Muscle of leg (tissue), 11 donors: ENCODE data around the gene TMEM141. TPM values are rescaled to one million over a fixed set of nuclear protein-coding genes. Genes with fewer than 3 reads are reported as not detected.

Source experiments
- DNase-seq: peaks from one replicate; pipeline ENCODE4 v3.0.0; 2013
- H3K27ac ChIP-seq: one replicate; pipeline ENCODE4 v1.5.1; 2013; ENCODE audit warnings: mild to moderate bottlenecking, low read length, control low read depth
- H3K27me3 ChIP-seq: one replicate; pipeline ENCODE4 v1.6.1; 2013; ENCODE audit warnings: low read length; ENCODE audit not compliant: control insufficient read depth, insufficient read depth
- H3K36me3 ChIP-seq: one replicate; pipeline ENCODE4 v1.6.1; 2013; ENCODE audit warnings: low read length; ENCODE audit not compliant: control insufficient read depth, insufficient read depth
- H3K4me1 ChIP-seq: one replicate; pipeline ENCODE4 v1.6.1; 2013; ENCODE audit warnings: low read length; ENCODE audit not compliant: control insufficient read depth, insufficient read depth
- H3K4me3 ChIP-seq: one replicate; pipeline ENCODE4 v1.5.1; 2013; ENCODE audit warnings: low read length, control low read depth
- H3K9me3 ChIP-seq: replicated peaks from 2 replicates; pipeline ENCODE4 v1.6.1; 2013; ENCODE audit warnings: low read depth, low read length; ENCODE audit not compliant: control insufficient read depth
- WGBS: methylation state at CpG from one replicate; pipeline ENCODE4 v1.1.5; 2013; ENCODE audit warnings: missing lambda C conversion rate; ENCODE audit not compliant: insufficient coverage; 5-methylcytosine and 5-hydroxymethylcytosine counted together
- polyA plus RNA-seq, 8 donors: library from polyadenylated mRNA; unstranded; fragments of 120-200 nt; gene quantifications; one replicate each; pipeline versions ENCODE4 v1.2.1 to v1.2.3, GENCODE V29; 2013; ENCODE audit warnings: inconsistent platforms in 1 of 8, low replicate concordance in 1 of 8; ENCODE audit not compliant: insufficient read length in 8 of 8, insufficient read depth in 1 of 8
- total RNA-seq: library from RNA; stranded (reverse); fragments of 120-200 nt; gene quantifications from one replicate; pipeline ENCODE4 v1.2.4, GENCODE V29; 2013

The TMEM141 gene
- total and polyA plus RNA-seq, 9 donors: 34.2 to 53.2 (median 44.3) TPM

DNA sequence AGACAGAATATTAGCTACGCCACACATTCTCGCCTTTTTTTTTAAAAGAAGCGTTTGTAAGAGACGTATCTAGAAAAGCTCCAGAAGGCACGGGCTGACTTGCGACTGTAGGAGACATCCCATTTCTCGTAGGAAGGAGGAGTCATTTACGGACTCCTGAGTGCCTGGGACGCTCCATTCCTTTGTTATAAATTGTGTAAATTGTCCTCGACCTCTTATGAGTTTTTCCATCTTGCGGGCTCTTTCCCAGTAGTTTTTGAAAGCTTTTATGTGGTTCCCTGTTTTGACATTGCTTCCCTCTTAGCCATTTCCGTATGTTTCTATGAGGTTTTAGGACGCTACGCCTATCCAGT is 17.6 kb downstream of the TMEM141 start:
- peaks cover 17% of the 10 kb centered on the region for H3K36me3 ChIP-seq
- peaks cover 33% of the 10 kb centered on the region for H3K4me1 ChIP-seq
- DNase-seq: peak; percentile 27
- H3K4me3 ChIP-seq: peak overlapping the region; percentile 71
- no peak overlapping the region for H3K27ac ChIP-seq
- H3K27me3 ChIP-seq: no peaks in the 10 kb centered on the region
- no peaks in the 10 kb centered on the region for H3K9me3 ChIP-seq
- WGBS: 3% methylated on average over 8 of the region's 14 CpGs

DNA sequence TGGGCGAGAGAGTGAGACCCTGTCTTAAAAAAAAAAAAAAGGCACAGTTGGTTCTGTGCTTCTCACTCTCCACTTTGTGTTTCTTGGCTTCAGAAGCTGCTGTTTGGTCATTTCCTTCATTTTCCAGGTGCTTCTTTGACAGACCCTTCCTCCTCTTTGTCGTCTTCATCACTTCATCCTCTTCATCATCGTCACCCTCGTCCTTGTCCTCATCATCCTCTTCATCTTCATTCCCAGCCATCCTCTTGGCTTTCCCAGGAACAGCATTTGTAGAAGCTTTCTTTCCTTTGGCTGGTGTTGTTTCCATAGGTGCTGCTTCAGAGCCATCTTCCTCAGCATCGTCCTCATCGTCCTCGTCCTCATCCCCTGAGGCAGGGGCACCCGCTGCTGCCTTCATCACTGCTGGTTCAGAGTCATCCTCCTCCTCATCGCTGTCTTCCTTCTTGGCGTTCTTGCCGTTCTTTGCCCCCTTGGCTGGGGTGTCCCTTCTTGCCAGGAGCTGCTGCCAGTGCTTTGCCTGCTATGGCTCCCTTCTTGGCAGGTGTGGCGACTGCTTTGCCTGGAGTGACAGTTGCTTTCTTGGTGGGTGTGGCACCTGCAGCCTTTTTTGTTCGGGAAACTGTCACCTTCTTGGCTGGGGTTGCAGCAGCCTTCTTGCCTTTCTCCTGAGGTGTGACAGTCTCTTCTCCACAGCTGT is 23.7 kb downstream of the TMEM141 start:
- no peaks in the 10 kb centered on the region for H3K4me1 ChIP-seq
- no peak overlapping the region for H3K4me3 ChIP-seq
- H3K27me3 ChIP-seq: no peaks in the 10 kb centered on the region
- H3K36me3 ChIP-seq: peaks cover 31% of the 10 kb centered on the region
- 96% methylated on average over 13 of the region's 13 CpGs for WGBS
- no peak for DNase-seq
- no peak overlapping the region for H3K27ac ChIP-seq
- no peaks in the 10 kb centered on the region for H3K9me3 ChIP-seq

DNA sequence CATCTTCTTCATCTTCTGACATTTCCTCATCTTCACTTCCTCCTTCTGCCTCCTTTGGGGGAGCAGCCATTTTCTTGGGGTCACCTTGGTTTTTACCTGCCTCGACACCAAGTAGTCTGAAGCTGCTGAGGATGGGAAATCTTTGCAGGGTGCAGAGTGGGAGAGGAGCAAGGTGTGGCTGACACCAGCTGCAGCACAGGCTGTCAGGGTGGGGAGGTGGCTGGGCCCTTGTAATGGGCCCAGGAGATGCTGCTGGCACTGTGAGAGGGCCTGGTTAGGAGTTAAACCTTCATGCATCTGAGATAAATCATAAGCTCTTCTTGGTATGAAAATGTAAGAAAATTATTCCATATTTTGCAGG is 24.3 kb downstream of the TMEM141 start:
- H3K9me3 ChIP-seq: no peaks in the 10 kb centered on the region
- WGBS: no CpG with 5 or more reads among the region's 1 CpG
- H3K27ac ChIP-seq: no peak overlapping the region
- H3K27me3 ChIP-seq: no peaks in the 10 kb centered on the region
- H3K4me3 ChIP-seq: no peak overlapping the region
- H3K4me1 ChIP-seq: no peaks in the 10 kb centered on the region
- H3K36me3 ChIP-seq: peaks cover 28% of the 10 kb centered on the region
- no peak for DNase-seq

DNA sequence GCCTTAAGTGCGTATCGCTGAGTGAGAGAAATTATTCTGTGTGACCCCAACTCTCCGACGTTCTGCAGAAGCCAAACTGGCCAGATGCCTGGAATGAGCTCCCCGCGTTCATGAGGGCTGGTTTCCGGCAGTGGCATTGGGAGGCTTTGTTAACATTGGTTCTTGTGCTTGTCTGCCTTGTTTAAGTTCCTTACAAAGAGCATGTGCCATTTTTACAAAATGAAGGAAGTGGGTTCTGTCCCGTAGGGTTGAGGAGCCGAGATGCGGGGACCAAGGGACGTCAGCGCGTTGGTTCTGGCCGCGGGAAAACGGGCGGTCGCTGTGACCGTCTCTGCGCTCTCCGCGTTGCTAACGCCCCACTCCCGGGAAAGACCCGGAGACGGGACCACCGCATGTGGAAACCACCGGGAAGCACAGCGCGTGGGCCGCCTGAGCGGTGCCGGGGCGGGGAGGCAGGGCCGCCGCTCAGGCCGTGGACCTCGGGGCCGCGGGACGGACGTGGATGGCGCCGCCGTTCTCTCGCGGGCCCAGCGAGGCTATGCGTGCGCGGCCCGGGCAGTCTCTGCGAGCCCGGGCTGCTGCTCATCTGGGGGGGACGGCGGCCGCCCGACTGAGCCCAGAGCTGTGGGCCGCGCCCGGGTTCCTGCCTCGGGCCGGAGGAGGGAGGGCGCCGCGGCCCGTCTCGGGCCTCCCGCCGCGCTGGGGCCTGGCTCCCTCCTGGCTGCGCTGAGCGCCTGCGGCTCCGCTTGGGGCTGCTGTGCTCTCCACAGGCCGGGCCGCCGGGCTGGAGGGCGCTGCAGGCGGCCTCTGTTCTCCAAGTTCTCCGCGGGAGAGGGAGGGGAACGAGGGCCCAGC is 30.1 kb downstream of the TMEM141 start:
- WGBS: 17% methylated on average over 81 of the region's 83 CpGs
- no peaks in the 10 kb centered on the region for H3K27me3 ChIP-seq
- H3K4me3 ChIP-seq: no peak overlapping the region
- peak; percentile 39 for DNase-seq
- H3K27ac ChIP-seq: no peak overlapping the region
- peaks cover 32% of the 10 kb centered on the region for H3K36me3 ChIP-seq
- no peaks in the 10 kb centered on the region for H3K9me3 ChIP-seq
- H3K4me1 ChIP-seq: peaks cover 14% of the 10 kb centered on the region

DNA sequence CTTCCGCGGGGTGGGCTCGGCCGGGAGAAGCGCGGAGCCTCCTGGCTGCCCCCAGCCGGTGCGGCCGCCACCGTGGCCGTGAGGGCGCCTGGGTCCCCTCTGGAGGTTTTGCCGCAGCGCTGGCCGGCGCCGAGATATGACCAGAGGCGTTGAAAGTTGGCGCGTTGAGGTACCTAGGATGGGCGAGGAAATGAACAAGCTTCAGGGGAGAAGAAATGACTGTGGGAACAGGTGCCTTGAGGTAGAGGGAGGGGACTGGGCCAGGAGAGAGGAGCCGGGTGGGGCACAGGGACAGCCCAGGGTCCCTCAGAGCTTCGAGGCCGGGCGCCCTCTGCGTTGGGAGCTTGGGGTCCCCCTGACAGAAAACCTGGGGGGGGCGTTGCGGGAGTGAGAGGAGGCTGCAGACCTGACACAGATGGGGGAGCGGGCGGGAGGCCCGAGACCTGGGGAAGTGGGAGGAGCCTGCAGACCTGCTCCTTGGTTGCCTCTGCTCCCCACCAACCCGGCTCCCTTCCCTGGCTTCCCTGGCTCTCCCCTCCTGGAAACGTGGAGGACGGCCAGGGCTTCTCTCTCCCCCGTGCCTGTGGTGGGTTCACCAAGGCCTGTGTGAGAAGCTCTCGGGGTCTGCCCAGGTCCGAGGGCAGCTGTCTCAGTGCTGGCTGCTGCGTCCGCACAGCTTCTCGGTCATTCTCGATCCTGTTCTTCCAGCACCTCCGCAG is 30.8 kb downstream of the TMEM141 start:
- Histone ChIP-seq H3K27ac (no peak overlapping the region), H3K9me3 (no peaks in the 10 kb centered on the region), H3K4me1 (peaks cover 14% of the 10 kb centered on the region), H3K4me3 (no peak overlapping the region), H3K36me3 (peaks cover 38% of the 10 kb centered on the region), H3K27me3 (no peaks in the 10 kb centered on the region)
- peak; percentile 6 for DNase-seq
- 63% methylated on average over 28 of the region's 42 CpGs for WGBS

DNA sequence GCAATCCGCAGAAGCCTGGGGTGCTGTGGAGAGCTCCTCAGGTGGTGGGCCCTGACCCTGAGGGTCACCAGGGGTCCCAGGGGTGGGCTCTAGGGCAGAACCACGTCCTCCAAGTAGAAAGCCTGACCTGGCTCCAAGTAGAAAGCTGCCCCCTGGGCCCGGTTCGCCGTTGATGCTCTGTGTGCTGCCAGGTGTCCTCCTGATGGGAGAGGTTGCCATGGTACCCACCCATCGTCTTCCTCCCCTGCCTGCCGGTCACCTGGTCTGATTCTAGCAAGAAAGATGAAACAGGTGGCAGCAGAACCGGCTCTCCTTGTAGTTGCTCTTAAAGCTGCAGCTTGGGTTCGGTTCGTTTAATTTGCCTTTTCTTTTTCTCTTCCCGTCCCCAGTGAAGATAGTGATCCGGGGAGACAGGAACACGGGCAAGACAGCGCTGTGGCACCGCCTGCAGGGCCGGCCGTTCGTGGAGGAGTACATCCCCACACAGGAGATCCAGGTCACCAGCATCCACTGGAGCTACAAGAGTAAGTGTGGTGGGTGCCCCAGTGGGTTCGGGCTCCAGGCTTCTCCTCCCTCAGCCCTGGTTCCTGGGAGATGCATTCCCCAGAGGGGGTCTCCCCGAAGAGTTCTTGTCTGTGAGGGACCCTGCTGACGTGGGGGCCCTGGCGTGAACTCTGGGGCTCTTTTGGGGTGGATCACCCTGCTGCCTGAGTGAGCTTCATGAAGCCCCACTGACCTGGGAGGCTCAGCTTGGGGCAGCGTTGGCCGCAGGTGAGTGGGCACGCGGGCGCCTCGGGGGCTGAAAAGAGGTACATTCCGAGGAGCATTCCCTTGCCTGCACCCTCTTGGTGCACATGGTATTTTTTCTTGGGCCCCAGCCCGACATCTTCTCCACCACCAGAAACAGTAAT is 32.2 kb downstream of the TMEM141 start:
- Histone ChIP-seq H3K4me1 (peaks cover 14% of the 10 kb centered on the region), H3K4me3 (no peak overlapping the region), H3K36me3 (peaks cover 45% of the 10 kb centered on the region), H3K9me3 (no peaks in the 10 kb centered on the region), H3K27me3 (no peaks in the 10 kb centered on the region), H3K27ac (no peak overlapping the region)
- 77% methylated on average over 17 of the region's 30 CpGs for WGBS
- DNase-seq: peak; percentile 4

DNA sequence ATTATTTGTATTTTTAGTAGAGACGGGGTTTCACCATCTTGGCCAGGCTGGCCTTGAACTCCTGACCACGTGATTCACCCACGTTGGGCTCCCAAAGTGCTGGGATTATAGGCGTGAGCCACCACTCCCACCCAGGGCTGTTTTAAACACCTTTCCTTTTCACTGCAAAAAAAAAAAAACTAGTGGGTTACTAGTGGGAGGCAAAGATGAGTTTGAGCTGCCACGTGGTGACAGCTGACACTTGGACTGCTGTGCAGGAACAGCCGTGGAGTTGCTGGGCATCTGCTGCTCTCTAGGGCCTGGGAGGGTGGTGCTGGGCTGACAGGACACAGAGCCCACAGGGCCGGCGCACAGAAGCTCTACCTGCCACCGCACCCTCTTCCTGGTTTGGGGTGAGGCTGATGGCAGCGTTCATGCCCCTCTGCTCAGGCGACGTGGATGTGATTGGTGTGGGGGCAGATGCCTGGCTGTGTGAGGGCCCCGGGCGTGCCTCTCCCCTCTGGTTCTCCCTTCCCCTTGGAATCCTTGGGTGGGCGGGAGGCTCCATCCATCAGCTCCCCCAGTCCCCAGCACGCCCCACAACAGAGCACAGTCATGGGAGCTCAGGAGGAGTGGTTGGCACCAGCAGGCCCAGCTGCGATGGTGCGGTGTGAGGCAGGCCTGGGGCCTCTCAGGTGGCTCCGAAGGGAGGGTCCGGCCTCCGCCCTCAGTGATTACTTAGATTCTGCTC is 33.5 kb downstream of the TMEM141 start:
- peaks cover 14% of the 10 kb centered on the region for H3K4me1 ChIP-seq
- peaks cover 57% of the 10 kb centered on the region for H3K36me3 ChIP-seq
- H3K4me3 ChIP-seq: no peak overlapping the region
- H3K27ac ChIP-seq: peak overlapping the region; percentile 42
- H3K9me3 ChIP-seq: no peaks in the 10 kb centered on the region
- peak; percentile 48 for DNase-seq
- 86% methylated on average over 15 of the region's 21 CpGs for WGBS
- H3K27me3 ChIP-seq: no peaks in the 10 kb centered on the region

- no peak overlapping the region for H3K27ac ChIP-seq
- peaks cover 66% of the 10 kb centered on the region for H3K36me3 ChIP-seq
- peak; percentile 3 for DNase-seq
- peaks cover 14% of the 10 kb centered on the region for H3K4me1 ChIP-seq
- WGBS: 85% methylated on average over 35 of the region's 44 CpGs
- H3K9me3 ChIP-seq: no peaks in the 10 kb centered on the region
- no peaks in the 10 kb centered on the region for H3K27me3 ChIP-seq
- H3K4me3 ChIP-seq: no peak overlapping the region
These were observed 34.4 kb downstream of the TMEM141 start for GRCh38 chr9:136825295-136826187.
